Measurements from ENCODE around the gene ADAMTS19.
"Not testable (repeated sequence)": the region's sequence is repeated elsewhere in the genome, so short reads cannot be mapped to it uniquely, and the experiment has no call there.

Gene ADAMTS19, protein sequence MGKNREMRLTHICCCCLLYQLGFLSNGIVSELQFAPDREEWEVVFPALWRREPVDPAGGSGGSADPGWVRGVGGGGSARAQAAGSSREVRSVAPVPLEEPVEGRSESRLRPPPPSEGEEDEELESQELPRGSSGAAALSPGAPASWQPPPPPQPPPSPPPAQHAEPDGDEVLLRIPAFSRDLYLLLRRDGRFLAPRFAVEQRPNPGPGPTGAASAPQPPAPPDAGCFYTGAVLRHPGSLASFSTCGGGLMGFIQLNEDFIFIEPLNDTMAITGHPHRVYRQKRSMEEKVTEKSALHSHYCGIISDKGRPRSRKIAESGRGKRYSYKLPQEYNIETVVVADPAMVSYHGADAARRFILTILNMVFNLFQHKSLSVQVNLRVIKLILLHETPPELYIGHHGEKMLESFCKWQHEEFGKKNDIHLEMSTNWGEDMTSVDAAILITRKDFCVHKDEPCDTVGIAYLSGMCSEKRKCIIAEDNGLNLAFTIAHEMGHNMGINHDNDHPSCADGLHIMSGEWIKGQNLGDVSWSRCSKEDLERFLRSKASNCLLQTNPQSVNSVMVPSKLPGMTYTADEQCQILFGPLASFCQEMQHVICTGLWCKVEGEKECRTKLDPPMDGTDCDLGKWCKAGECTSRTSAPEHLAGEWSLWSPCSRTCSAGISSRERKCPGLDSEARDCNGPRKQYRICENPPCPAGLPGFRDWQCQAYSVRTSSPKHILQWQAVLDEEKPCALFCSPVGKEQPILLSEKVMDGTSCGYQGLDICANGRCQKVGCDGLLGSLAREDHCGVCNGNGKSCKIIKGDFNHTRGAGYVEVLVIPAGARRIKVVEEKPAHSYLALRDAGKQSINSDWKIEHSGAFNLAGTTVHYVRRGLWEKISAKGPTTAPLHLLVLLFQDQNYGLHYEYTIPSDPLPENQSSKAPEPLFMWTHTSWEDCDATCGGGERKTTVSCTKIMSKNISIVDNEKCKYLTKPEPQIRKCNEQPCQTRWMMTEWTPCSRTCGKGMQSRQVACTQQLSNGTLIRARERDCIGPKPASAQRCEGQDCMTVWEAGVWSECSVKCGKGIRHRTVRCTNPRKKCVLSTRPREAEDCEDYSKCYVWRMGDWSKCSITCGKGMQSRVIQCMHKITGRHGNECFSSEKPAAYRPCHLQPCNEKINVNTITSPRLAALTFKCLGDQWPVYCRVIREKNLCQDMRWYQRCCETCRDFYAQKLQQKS

DNA sequence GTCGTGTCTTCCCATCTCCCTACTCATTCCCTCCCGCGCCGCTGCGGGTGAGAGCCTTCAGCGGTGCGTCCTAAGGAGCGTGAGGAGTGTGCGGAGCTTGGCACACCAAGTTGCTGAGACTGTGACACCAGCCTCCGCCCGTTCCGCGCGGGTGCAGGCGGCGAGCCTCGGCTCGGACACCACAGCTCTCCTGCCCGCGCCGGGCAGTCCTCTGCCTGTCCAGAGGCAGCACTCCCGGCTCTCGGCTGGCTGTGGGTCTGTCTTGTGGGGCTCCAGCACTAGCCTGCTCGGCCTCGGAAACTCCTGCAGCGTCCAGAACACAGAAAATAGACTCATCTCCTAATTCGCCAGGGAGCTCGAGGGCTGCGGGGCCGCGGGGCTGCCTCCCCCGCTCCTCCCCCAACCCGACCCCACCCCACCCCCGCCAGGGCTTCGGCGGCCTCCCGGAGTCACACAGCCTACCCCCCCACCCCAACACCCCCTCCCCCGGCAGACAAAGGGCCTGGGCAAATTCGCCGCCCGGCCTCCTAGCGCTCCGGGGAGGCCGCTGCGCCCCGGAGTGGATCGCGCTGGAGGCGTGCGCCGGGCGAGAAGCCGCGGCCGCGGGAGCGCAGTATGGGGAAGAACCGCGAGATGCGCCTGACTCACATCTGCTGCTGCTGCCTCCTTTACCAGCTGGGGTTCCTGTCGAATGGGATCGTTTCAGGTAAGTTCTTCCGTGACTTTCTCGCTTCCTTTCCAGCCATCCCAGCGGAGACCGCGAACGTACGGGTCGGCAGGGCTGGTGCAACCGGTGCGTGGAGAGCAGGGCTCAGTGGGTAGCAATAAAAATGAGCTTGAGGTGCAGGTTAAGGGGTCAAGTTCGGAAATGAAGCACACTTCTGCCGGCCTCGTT, at the start of gene ADAMTS19:
Gene ADAMTS19, plus strand, starts transcription at position 522 of the 895 bp plus-strand sequence. Its CDS starts 94 bp downstream, at position 616.
- peak; percentile 59 for DNase-seq

DNA sequence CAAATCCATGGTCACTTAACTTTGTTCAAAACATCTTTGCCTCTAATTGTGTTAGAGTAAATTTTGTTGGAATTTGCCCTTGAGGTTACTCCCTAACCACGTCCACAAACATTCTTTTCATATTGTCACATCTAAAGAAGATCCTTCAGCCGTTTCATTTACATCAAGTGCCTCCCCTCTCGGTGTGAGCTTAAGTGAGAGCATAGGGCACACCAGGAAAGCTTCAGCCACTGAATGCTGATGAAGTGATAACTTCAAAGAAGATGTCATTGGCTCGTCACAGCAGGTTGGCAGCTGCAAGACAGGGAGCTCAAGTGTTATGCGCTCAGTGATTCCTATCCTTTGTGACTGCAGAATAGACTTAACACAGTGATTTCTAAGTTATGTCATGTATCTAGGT, 49.6 kb upstream of the ADAMTS19 start:
- no peak for DNase-seq

DNA sequence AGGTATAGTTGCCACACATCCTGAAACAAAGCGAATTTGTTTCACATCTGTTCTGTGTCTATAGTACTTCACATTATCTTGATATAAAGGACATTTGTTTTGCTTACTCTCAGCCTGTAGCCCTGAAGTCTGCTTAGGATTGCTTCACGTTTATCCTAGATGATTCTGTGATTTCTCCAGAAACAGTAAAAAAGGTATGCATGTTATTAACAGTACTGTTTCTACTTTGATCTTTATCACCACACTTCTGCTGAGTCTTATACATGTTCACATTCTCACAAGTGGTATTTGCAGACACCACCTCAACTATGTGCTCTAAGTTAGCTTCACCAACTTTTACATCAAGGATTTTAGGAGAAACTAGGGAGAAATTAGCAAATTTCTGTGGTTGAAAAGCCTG, 47.4 kb upstream of the ADAMTS19 start:
- DNase-seq, result no peak

- DNase-seq, result no peak
Measured at GRCh38 chr5:129413570-129413969, 46.5 kb upstream of the ADAMTS19 start.

DNA sequence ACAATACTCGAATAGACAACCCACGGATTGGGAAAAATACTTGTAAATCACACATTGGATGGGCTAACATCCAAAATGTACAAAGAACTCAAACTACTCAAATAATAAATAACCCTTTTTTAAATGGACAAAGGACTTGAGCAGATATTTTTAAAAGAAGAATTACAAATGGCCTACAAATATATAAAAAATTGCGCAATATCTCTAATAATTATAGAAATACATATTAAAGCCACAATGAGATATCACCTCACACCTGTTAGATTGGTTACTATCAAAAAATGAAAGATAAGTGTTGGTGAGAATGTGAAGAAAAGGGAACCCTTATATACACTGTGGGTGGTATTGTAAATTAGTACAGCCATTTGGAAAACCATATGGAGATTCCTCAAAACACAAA, 40.8 kb upstream of the ADAMTS19 start:
- DNase-seq, result no peak

GRCh38 chr5:129425031-129425430, 35.1 kb upstream of the ADAMTS19 start:
- DNase-seq, result no peak

DNA sequence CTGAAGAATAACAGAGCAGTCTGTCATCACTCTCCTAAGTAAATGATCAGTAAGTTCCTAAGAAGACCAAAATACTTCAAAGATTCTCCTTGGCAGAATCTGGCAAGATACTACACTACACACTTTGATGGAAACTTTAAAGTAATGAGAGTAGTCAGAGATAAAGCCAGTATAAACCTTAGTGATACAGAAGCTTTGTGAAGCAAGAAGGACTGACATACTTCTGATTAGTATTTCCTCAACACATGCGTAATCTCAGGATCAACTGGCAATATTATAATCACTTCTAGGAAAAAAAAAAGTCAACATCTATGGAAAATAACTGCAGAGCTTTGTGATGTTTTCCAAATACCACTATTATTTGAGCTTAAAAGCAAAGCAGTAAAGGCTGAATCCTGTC, 34.0 kb upstream of the ADAMTS19 start:
- no peak for DNase-seq

GRCh38 chr5:129428636-129429035, 31.5 kb upstream of the ADAMTS19 start:
- DNase-seq, result not testable (repeated sequence)

DNA sequence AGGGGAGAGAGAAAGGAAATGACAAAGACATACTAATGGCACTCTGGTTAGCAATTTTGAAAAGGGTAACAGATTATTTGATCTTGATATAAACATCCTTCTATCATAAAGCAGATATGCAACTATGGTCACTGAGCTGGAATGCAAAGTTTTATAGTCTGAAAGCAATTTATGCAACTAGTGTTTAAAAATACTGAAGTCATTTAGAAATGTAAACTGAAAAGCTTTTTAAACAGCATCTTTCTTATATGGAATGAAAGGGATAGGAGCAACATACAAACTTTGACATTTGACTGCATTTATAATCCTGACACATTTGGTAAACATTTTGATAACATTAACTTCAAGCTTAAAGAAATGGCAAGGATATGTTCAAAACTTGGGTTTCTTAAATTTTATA, 28.7 kb upstream of the ADAMTS19 start:
- DNase-seq, result no peak

DNA sequence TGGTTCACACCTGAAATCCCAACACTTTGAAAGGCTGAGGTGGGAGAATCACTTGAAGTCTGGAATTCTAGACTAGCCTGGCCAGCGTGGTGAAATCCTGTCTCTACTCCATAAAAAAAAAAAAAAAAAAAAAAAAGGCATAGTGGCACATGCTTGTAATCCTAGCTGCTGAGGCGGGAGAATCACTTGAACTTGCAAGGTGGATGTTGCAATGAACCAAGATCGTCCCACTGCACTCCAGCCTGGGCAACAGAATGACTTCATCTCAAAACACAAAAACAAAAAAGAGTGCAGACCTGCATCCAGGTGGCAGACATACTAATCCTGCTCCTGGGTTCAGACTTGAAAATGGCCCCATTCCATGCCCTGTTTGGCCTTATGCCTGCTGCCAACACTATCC, 21.8 kb upstream of the ADAMTS19 start:
- DNase-seq, result no peak

DNA sequence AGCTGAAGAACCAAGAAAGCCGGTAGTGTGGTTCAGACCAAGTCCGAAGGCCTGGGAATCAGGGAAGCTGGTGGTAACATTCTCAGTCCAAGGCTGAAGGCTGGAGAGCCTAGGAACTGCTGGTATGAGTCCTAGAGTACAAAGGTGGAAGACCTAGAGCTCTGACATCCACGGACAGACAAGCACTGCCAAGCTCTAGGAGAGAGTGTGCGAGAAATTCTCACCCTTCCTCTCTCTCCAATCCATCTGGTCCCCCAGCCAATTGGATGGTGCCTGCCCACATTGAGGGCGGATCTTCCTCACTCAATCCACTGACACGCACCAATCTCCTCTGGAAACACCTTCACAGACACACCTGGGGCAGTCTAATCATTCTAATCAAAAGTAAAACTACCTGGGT, 19.7 kb upstream of the ADAMTS19 start:
- DNase-seq, result no peak

DNA sequence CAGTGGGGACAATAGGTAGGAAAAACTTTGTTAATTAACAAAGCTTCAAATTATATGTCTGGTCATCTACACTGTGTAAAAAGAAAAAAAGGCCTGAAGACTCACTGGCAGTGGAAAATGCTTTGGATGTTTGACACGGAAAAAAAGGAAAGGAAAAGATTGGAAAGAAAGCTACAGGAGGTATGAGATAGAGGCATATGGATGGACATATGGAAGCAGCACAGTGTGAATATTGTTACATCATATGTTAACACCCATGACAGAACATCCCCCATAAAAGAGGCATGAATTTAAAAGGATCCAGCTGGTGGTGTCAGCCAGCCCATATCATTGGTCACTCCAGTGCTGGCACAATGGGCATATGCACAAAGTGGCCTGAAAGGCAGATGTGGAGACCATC, 19.0 kb upstream of the ADAMTS19 start:
- DNase-seq, result no peak

DNA sequence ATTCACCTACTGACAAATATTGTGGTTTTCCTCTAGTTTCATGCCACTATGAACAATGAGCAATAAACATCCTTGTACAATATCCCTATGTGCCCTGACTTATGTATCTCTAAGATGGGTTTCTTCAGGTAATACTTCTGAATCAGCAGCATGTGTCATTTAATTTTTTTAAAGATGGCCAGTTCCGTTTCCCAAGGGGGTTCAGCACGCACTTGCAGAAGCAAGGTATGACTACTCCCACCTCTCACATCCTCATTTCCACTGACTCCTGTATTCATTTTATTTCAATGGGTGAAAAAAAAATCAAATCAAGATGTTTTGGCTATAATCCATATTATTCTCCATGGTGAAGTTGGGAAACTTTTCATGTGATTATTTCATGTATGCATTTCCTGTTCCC, 14.7 kb upstream of the ADAMTS19 start:
- no peak for DNase-seq

DNA sequence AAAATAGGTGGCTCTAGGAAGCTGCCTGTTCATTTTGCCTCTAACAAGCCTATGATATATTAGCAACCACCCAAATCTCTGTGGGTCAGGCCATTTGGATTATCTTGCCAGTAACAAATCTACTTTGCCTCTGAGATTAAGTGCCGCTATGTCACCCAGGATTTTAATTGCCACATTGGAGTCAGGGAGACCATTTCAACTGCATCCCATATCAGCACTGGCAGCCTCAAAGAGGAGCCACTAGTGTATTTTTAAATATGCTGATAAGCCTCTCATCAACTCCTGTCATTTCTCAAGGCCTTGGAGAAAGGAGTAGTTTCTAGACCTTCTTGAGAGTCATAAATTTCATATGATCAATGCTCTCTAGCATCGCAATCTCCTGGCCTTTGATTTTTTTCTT, 12.1 kb upstream of the ADAMTS19 start:
- no peak for DNase-seq

DNA sequence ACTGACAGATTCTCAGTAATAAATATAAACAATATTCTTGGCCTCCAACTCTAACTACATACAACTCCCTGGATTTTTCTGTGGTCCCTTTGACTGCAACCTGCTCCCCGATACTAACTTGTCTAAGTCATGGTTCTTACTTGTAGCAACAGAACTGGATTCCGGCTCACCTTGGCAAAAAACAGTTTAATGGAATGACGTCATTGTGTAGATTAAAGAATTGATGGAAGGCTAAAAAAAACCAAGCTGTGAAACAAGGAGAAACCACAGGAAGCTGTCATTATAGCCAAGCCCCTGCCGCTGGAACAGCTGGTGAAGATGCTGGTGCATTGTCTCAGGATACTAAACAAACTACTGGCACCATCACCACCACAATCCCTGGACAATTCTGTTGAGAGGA, 11.4 kb upstream of the ADAMTS19 start:
- DNase-seq, result no peak

DNA sequence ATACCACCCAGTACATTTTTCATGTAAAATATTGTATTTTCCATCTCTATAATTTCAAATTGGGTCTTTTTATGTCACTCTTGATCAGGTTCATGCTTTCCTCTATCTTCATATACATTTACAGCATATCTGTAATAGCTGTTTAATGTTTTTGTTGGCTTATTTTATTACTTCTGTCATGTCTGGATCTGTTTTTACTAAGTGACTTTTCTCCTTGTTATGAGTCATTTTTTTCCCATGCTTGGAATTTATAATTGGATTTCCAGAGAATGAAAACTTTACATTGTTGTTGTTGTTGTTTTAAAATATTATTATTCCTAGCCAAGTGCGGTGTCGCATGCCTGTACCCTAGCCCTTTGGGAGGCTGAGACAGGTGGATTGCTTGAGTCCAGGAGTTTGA, 5.6 kb upstream of the ADAMTS19 start:
- no peak for DNase-seq

DNA sequence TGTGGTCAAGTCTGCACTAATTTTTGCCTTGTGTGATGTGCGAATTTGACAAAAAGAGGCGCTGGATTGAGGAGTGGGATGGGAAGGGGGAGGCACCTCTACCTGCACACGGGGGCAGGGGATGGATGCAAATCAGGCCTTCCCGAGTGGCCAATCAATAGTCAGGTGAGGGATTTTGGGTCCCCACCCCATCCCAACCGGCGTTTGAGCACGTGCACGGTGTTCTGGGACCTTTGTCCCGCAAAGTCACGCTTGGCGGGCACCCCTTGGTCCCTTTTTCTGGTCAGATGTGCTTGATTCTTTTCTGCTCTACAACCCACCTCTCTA, 685 bp upstream of the ADAMTS19 start:
- DNase-seq, result no peak

- DNase-seq, result no peak
Measured at GRCh38 chr5:129460672-129460935, 506 bp downstream of the ADAMTS19 start.

DNA sequence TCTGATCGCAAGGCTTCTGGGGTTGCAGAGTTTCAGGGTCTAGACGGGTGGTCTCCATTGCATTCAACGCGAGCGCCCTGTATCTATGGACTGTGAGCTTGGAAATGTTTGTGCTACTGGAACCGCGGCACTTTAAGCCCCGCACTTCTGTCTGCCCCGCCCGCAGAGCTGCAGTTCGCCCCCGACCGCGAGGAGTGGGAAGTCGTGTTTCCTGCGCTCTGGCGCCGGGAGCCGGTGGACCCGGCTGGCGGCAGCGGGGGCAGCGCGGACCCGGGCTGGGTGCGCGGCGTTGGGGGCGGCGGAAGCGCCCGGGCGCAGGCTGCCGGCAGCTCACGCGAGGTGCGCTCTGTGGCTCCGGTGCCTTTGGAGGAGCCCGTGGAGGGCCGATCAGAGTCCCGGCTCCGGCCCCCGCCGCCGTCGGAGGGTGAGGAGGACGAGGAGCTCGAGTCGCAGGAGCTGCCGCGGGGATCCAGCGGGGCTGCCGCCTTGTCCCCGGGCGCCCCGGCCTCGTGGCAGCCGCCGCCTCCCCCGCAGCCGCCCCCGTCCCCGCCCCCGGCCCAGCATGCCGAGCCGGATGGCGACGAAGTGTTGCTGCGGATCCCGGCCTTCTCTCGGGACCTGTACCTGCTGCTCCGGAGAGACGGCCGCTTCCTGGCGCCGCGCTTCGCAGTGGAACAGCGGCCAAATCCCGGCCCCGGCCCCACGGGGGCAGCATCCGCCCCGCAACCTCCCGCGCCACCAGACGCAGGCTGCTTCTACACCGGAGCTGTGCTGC, 1.0 kb downstream of the ADAMTS19 start:
- DNase-seq, result peak; percentile 56

GRCh38 chr5:129461711-129462332, 1.7 kb downstream of the ADAMTS19 start:
- no peak for DNase-seq

DNA sequence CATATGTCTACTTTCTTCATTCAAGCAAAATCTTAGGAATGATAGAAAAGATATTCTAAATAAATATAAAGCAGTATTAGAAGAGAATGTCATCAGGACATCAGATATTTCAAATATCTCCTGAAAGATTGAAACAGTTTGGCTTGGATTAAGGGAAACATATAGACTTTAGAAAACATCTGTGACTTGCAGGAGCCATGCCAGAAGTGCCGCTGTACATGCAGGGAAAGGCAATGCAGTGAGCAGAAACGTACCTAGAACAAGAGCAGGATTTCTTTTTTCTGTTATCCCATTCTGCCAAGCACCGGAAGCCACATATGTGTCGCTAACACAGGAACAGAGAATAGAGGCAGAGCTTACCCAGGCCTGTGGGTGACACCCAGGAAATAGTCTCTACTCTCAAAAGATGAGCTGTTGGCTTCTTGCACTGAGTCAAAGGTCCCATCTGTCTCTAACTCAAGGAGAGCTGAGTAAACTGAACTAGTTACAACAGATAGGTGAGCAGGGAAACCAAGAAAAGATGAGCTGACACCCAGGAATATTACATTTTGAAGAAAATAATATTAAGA, 5.8 kb downstream of the ADAMTS19 start:
- DNase-seq, result no peak
